ENCODE data around the gene MEIOSIN. TPM values are rescaled to one million over a fixed set of nuclear protein-coding genes. Genes with fewer than 3 reads are reported as not detected.
"Not testable (repeated sequence)": the region's sequence is repeated elsewhere in the genome, so short reads cannot be mapped to it uniquely, and the experiment has no call there.

The MEIOSIN gene
- polyA plus RNA-seq, 1 of the 3 experiments (the other 2 are of a cell fraction) = 0.03 TPM

GRCh38 chr19:45717983-45718650 lies 15.1 kb upstream of the MEIOSIN start:
- Histone ChIP-seq H3K4me3 (ENCODE audit: low read depth in 2 of 2, low read length in 1 of 2) (peak overlapping the region; percentile 66 to 67), H3F3A (replicated peaks; ENCODE audit: insufficient read depth) (peaks cover 29% of the 10 kb centered on the region), H3K36me3 (replicated peaks in 1 of 2; ENCODE audit: control insufficient read depth in 1 of 2, insufficient read depth in 2 of 2, low read length in 1 of 2) (peaks cover 5 to 22% of the 10 kb centered on the region in 2 experiments), H2AFZ (ENCODE audit: low read depth) (no peak overlapping the region), H3K27me3 (ENCODE audit: insufficient read depth) (no peaks in the 10 kb centered on the region), H4K20me1 (ENCODE audit: insufficient read depth) (no peaks in the 10 kb centered on the region), H3K4me2 (peak overlapping the region; percentile 91), H3K9me2 (no peaks in the 10 kb centered on the region), H3K79me2 (ENCODE audit: insufficient read depth) (peaks cover 79% of the 10 kb centered on the region), H3K9me3 (no peaks in the 10 kb centered on the region), H3K27ac (ENCODE audit: low read depth in 2 of 2, low read length in 1 of 2) (peak overlapping the region; percentile 74 to 77), H3K9ac (peak overlapping the region; percentile 50; the same call in 1 of the 2 replicates), H3K4me1 (ENCODE audit: control insufficient read depth in 1 of 2, insufficient read depth in 2 of 2, low read depth in 1 of 2, low read length in 1 of 2) (peaks cover 5 to 9% of the 10 kb centered on the region in 2 experiments; a peak in 3 of 4 replicates)
- POLR2A ChIA-PET = interaction anchor here (1.0 to 2.2 kb wide), 6 partner anchors 9 to 64 kb away, joined by 3 to 12 read pairs (median 6); partner anchors contain the start of genes DMPK, FBXO46, QPCTL and SIX5
- no peak for DNase-seq
- 70% methylated on average over 12 of the region's 12 CpGs for WGBS (ENCODE audit: low lambda C conversion rate)
- CTCF ChIA-PET = interaction anchor here (0.9 to 6.4 kb wide), 5 partner anchors 8 to 278 kb away, joined by 3 to 57 read pairs (median 7); partner anchors contain the start of genes FBXO46, QPCTL, SIX5 and SNRPD2
- TF ChIP-seq TCF12 (IDR thresholded peaks at IDR 0.05) (no peak), NFIC (IDR thresholded peaks at IDR 0.05; ENCODE audit: borderline replicate concordance) (no peak), RAD21 (IDR thresholded peaks at IDR 0.05; ENCODE audit: low read length) (no peak), FOXJ3 (CRISPR knock-in tag; IDR thresholded peaks at IDR 0.05) (no peak)

- H2AFZ ChIP-seq (ENCODE audit: low read depth); H3K27ac ChIP-seq (ENCODE audit: low read depth in 2 of 2, low read length in 1 of 2); H3K27me3 ChIP-seq (ENCODE audit: insufficient read depth); H3K4me2 ChIP-seq; DNase-seq; POLR2A ChIA-PET; H3K4me3 ChIP-seq (ENCODE audit: low read depth in 2 of 2, low read length in 1 of 2); H3K9me2 ChIP-seq; H3K9ac ChIP-seq; H3K4me1 ChIP-seq (ENCODE audit: control insufficient read depth in 1 of 2, insufficient read depth in 2 of 2, low read depth in 1 of 2, low read length in 1 of 2); H3K9me3 ChIP-seq; H4K20me1 ChIP-seq (ENCODE audit: insufficient read depth): not testable (repeated sequence)
- Histone ChIP-seq H3K79me2 (ENCODE audit: insufficient read depth) (peaks cover 85% of the 10 kb centered on the region), H3K36me3 (replicated peaks in 1 of 2; ENCODE audit: control insufficient read depth in 1 of 2, insufficient read depth in 2 of 2, low read length in 1 of 2) (peaks cover 4 to 30% of the 10 kb centered on the region in 2 experiments), H3F3A (replicated peaks; ENCODE audit: insufficient read depth) (peaks cover 42% of the 10 kb centered on the region)
- CTCF ChIA-PET = interaction anchor here (1.9 kb wide), 1 partner anchor 28 kb away, joined by 5 read pairs; the partner anchor contains the start of gene QPCTL
- WGBS (ENCODE audit: low lambda C conversion rate) = 98% methylated on average over 11 of the region's 11 CpGs
Measured at GRCh38 chr19:45720065-45720464, 13.2 kb upstream of the MEIOSIN start.

- H3K27me3 ChIP-seq (ENCODE audit: insufficient read depth); POLR2A ChIA-PET; H3K4me3 ChIP-seq (ENCODE audit: low read depth in 2 of 2, low read length in 1 of 2); H3K4me2 ChIP-seq; CTCF ChIA-PET; H4K20me1 ChIP-seq (ENCODE audit: insufficient read depth); H3K9me2 ChIP-seq; H3K9ac ChIP-seq; H3K9me3 ChIP-seq; H3K4me1 ChIP-seq (ENCODE audit: control insufficient read depth in 1 of 2, insufficient read depth in 2 of 2, low read depth in 1 of 2, low read length in 1 of 2); H3K27ac ChIP-seq (ENCODE audit: low read depth in 2 of 2, low read length in 1 of 2); H2AFZ ChIP-seq (ENCODE audit: low read depth); H3F3A ChIP-seq (replicated peaks; ENCODE audit: insufficient read depth); H3K36me3 ChIP-seq (replicated peaks in 1 of 2; ENCODE audit: control insufficient read depth in 1 of 2, insufficient read depth in 2 of 2, low read length in 1 of 2); DNase-seq: not testable (repeated sequence)
- WGBS (ENCODE audit: low lambda C conversion rate) = 95% methylated on average over 18 of the region's 18 CpGs
- peaks cover 73% of the 10 kb centered on the region for H3K79me2 ChIP-seq (ENCODE audit: insufficient read depth)
Measured at GRCh38 chr19:45728683-45729082, 4.6 kb upstream of the MEIOSIN start.

Data from SK-N-SH (cell line).